Mucosa of rectum (tissue), 2 donors: ENCODE measurements around the gene PSMD1.
A peak's percentile ranks its signal among the peaks of the same experiment; 100 is the strongest.

Source experiments
- H3K27ac ChIP-seq, 2 donors: one replicate each; pipeline ENCODE4 v1.7.0; 2013; ENCODE audit warnings: inconsistent platforms in 2 of 2, low read depth in 2 of 2, low read length in 2 of 2
- H3K27me3 ChIP-seq, 2 donors: one replicate each; pipeline ENCODE4 v1.7.0; 2013; ENCODE audit warnings: low read length in 2 of 2; ENCODE audit not compliant: control insufficient read depth in 2 of 2, insufficient read depth in 2 of 2
- H3K36me3 ChIP-seq, 2 donors: one replicate each; pipeline ENCODE4 v1.7.0; 2013; ENCODE audit warnings: low read length in 2 of 2; ENCODE audit not compliant: control insufficient read depth in 2 of 2, insufficient read depth in 2 of 2
- H3K4me1 ChIP-seq, 2 donors: one replicate each; pipeline ENCODE4 v1.7.0; 2013; ENCODE audit warnings: low read length in 2 of 2, mild to moderate bottlenecking in 1 of 2; ENCODE audit not compliant: control insufficient read depth in 2 of 2, insufficient read depth in 2 of 2
- H3K4me3 ChIP-seq, 2 donors: one replicate each; pipeline ENCODE4 v1.7.0; 2013; ENCODE audit warnings: low read length in 2 of 2
- H3K9ac ChIP-seq, 2 donors: one replicate each; pipeline ENCODE4 v1.7.0; 2013; ENCODE audit warnings: low read length in 2 of 2, low read depth in 1 of 2, mild to moderate bottlenecking in 1 of 2
- H3K9me3 ChIP-seq, 2 donors: one replicate each; pipeline ENCODE4 v1.7.0; 2013; ENCODE audit warnings: low read length in 2 of 2; ENCODE audit not compliant: control insufficient read depth in 2 of 2
- donor health status: healthy.
- donor health status: Normal muscosa, but diverticular disease.

PSMD1 gene

DNA sequence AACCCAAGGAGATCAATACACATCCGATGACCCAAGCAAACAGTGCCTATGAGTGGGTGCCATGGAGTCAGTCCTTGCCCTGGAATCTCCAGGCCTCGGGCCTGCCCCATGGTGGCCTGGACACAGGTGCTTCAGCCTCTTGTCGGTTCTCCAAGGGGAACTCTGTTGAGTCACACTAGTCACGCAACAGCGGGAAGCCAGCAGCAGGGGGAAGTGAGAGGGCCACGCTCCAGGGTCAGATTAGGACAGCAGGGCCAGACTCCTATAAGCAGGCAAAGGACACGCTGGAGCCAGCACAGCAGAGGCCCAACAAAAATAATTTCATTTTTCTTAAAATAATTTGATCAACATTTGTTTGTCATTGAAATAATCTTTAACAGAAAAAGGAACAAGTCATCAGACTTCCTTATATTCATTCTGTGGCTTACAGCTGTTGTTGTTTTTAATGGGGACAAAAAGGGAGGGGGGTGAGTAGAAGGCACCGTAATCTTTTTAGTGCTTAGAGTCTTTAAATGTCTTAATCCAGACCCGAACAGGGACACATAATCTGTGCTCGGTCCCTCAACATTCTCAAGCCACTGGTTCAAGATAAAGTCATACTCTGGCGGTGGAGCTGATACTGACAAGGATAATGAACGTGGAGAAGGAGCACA lies 125.3 kb downstream of the PSMD1 start:
- H3K9ac ChIP-seq: no peak overlapping the region
- H3K36me3 ChIP-seq: no peaks in the 10 kb centered on the region
- peak overlapping the region in 1 of 2 donors; percentile 11 for H3K27ac ChIP-seq
- H3K4me3 ChIP-seq: no peak overlapping the region
- no peaks in the 10 kb centered on the region for H3K4me1 ChIP-seq
- no peaks in the 10 kb centered on the region for H3K9me3 ChIP-seq
- no peaks in the 10 kb centered on the region for H3K27me3 ChIP-seq

DNA sequence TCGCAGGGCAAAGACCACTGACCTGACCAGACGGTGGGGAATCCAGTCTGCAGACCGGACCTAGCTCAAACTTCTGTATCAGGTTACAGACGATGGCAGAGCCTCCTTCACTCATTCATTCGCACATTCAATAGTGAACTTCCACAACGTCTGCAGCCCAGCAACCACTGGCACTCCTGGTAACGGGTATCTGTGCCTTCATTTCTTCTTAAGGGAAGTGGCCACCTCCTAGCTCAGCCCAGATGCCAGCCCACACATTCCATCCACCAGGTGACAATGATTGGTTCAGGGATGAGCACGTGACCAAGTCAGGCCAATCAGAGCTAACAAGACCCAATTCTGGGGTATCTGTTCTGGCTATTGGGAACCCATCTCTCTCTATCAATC lies 125.8 kb downstream of the PSMD1 start:
- no peaks in the 10 kb centered on the region for H3K36me3 ChIP-seq
- H3K9me3 ChIP-seq: no peaks in the 10 kb centered on the region
- no peak overlapping the region for H3K9ac ChIP-seq
- peak overlapping the region in 1 of 2 donors; percentile 11 for H3K27ac ChIP-seq
- H3K4me3 ChIP-seq: no peak overlapping the region
- H3K27me3 ChIP-seq: no peaks in the 10 kb centered on the region
- H3K4me1 ChIP-seq: no peaks in the 10 kb centered on the region

DNA sequence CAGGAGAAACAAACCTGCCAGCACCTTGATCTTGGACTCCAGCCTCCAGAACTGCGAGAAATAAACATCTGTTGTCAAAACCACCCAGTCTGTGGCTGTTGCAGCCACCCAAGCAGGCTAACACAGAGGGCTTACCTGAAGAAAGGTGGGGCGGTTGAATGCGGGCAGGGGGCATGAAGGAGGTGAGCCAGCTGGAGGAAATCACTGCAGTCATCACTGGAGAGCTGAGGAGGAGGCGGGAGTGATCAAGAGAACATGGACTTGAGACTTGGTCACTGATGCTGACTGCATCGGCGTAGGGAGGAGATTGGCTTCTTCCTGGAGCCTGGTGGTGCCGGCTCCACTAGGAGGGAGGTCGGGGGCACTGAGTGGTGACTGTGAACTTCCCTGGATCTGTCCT lies 127.2 kb downstream of the PSMD1 start:
- no peak overlapping the region for H3K27ac ChIP-seq
- no peaks in the 10 kb centered on the region for H3K27me3 ChIP-seq
- H3K4me1 ChIP-seq: no peaks in the 10 kb centered on the region
- no peak overlapping the region for H3K4me3 ChIP-seq
- H3K36me3 ChIP-seq: no peaks in the 10 kb centered on the region
- no peak overlapping the region for H3K9ac ChIP-seq
- no peaks in the 10 kb centered on the region for H3K9me3 ChIP-seq

DNA sequence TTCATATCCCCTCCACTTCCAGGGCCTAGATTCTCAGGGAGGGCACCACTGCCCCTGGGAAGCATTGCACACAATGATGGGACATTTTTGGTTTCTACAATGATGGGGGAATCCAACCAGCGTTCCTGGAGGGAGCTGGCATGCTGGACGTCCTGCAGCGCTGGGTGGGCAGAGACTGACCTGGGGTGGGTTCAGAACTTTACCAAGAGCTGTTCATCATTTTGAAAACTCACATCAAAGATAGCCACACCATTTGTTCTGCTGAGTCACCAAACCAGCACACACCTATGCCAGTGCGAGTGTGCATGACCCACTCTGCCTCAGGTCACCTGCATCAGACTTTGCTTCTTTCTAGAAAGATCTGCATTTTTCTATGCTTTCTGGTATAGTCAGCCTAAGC lies 127.7 kb downstream of the PSMD1 start:
- no peak overlapping the region for H3K27ac ChIP-seq
- no peaks in the 10 kb centered on the region for H3K4me1 ChIP-seq
- H3K36me3 ChIP-seq: no peaks in the 10 kb centered on the region
- no peaks in the 10 kb centered on the region for H3K27me3 ChIP-seq
- H3K9ac ChIP-seq: no peak overlapping the region
- H3K4me3 ChIP-seq: no peak overlapping the region
- H3K9me3 ChIP-seq: no peaks in the 10 kb centered on the region

DNA sequence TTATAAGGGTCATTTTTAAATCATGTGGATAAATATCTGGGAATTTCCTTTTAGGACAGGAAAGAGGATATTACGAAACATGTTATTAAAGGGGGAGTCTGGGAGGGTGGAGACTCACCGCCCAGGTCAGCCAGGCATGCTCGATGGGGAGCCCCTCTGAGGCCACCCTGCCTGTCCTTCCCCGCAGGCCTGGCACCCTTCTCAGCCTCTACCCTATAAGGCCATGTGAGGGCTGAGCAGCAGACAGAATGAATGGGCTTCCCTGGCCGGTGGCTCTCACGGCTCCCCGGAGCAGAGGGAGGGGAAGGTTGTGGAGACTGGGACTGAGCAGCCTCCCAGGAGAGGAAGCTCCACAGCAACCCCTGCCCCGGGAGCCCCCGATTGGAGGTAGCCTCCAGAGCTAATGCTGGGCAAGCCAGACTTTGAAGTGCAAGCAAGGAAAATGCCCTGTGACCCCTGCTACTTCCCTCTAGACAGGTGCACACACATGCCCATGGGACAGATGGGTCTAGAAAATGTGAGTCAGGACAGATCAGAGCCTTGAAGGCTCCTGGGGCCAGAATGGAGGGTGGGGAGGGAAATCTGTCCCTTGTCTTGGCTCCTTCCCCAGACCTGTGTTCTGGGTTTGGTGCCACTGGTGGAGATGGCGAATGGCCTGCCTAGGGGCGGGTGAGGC lies 128.5 kb downstream of the PSMD1 start:
- Histone ChIP-seq H3K4me3 (no peak overlapping the region), H3K27me3 (no peaks in the 10 kb centered on the region), H3K36me3 (no peaks in the 10 kb centered on the region), H3K9ac (no peak overlapping the region), H3K9me3 (no peaks in the 10 kb centered on the region), H3K27ac (no peak overlapping the region), H3K4me1 (no peaks in the 10 kb centered on the region)

DNA sequence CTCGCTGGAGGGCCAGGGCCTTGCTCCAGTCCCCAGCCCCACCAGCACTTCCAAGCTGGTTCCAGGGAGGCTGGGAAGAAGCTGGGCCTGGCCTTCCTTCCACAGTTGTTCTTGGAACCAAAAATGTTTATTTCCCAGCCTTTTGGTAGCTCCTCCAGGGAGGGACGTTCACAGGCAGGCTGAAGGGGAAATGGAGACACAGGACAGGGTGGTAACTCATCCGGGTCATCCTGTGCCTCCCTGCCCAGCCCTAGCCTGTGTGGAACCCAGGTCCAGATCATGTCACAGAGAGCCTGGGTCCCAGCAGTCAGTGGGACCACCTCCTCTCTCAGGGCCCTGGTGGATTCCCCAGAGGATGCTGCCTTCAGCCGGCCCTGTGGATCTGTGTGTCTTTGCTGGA lies 129.2 kb downstream of the PSMD1 start:
- Histone ChIP-seq H3K4me1 (peaks cover 2 to 4% of the 10 kb centered on the region in 2 donors), H3K4me3 (no peak overlapping the region), H3K9ac (no peak overlapping the region), H3K36me3 (no peaks in the 10 kb centered on the region), H3K27ac (no peak overlapping the region), H3K9me3 (no peaks in the 10 kb centered on the region), H3K27me3 (no peaks in the 10 kb centered on the region)

DNA sequence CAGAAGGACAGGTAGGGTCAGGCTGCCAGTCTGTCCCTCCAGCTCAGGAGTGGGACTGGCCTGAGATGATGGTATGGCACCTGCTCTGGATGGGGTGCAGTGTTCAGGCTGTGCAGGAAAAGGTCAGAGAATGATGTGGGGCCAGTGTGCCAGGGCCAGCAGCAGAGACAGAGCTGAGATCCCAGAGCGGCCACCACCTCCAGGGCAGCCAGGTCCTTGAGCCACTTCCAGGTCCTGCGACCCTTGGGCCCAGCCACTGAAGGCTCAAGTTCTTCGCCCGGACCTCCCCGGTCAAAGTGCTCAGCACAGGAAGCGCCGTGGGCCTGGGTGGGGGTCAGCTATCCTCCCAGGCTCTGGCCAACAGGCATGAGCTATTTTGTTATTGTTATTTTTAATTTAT lies 129.7 kb downstream of the PSMD1 start:
- no peak overlapping the region for H3K27ac ChIP-seq

DNA sequence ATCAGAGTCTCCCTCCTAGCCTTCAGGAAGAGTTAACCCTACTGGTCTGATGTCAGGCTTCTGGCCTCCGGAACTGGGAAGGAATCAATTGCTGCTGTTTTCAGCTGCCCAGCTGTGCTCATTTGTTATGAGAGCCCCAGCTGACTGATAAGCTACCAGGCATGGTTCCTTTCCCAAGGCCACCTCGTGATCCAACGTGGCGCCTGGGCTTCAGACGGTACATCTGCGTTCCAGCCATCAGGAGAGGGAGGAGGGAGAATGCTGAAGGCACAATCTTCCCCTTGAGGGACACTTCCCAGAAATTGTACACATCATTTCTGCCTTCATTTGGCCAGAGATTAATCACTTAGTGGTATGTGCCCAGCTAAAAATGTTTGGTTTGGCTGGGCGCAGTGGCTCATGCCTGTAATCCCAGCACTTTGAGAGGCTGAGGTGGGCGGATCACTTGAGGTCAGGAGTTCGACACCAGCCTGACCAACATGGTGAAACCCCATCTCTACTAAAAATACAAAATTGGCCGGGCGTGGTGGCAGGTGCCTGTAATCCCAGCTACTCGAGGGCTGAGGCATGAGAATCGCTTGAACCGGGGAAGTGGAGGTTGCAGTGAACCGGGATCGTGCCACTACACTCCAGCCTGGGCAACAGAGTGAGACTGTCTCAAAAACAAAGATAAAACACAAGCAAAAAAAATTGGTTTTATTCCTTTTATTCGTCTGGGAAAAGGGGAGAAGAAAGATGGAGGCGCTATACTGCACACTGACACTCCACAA lies 131.3 kb downstream of the PSMD1 start:
- Histone ChIP-seq H3K9ac (no peak overlapping the region), H3K4me3 (no peak overlapping the region), H3K27ac (no peak overlapping the region), H3K36me3 (no peaks in the 10 kb centered on the region), H3K9me3 (no peaks in the 10 kb centered on the region), H3K27me3 (no peaks in the 10 kb centered on the region), H3K4me1 (peaks cover 4 to 5% of the 10 kb centered on the region in 2 donors)

More for the DNA sequence above, 129.7 kb downstream of the PSMD1 start:
- H3K36me3 ChIP-seq: no peaks in the 10 kb centered on the region
- H3K9me3 ChIP-seq: no peaks in the 10 kb centered on the region
- H3K9ac ChIP-seq: no peak overlapping the region
- peaks cover 4 to 5% of the 10 kb centered on the region in 2 donors for H3K4me1 ChIP-seq
- H3K27me3 ChIP-seq: no peaks in the 10 kb centered on the region
- H3K4me3 ChIP-seq: no peak overlapping the region

DNA sequence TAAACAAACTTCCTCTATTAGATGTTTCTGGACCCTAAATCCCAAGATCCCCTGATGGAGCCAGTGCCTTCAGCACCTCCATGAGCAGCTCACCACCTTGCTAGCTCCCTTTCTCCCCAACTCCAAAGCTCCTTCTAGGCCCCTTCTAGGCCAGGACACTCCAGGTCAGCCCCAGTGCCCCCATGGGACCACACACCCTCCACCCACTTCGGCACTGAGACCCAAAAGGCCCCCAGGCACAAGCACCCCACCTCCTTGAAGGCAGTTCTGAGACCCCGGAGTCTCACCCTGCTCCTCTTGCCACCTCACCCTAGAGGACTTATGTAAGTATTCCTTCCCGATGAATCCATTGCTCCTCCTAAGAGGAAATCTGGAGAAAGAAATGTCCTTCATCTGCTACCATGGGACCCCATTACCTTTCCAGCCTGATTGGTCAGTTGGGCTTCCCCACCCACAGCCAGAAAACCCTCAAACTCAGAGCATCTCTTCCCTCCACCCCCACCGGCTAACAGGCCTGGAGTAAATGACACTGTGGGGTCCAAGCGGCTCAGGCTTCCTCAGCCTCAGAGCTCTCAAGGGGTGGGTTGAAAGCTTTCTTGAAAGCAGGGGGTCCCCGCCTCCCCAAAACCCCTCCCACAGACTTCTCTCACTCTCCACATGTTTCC lies 132.0 kb downstream of the PSMD1 start:
- Histone ChIP-seq H3K27ac (no peak overlapping the region), H3K27me3 (no peaks in the 10 kb centered on the region), H3K36me3 (no peaks in the 10 kb centered on the region), H3K4me3 (no peak overlapping the region), H3K4me1 (peaks cover 4 to 5% of the 10 kb centered on the region in 2 donors), H3K9ac (no peak overlapping the region), H3K9me3 (no peaks in the 10 kb centered on the region)

DNA sequence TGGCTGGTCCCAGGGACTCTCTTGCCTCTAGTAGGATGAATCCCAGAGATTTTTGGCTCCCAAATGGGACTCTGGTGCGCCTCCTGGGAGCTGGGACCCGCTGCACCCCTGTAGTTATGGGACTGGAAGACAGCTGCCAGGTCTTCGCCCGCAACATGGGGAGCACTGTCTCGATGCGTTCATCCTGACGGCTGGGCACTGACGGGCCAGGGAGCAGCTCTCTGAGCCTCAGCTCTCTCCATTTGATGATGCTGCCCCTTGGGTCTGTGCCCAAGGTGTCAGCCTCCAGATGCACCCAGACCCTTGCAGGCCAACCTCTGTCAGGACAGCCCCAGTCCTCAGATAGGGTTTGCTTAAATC lies 132.5 kb downstream of the PSMD1 start:
- Histone ChIP-seq H3K9me3 (no peaks in the 10 kb centered on the region), H3K4me1 (peaks cover 4 to 5% of the 10 kb centered on the region in 2 donors), H3K27ac (no peak overlapping the region), H3K36me3 (no peaks in the 10 kb centered on the region), H3K27me3 (no peaks in the 10 kb centered on the region), H3K4me3 (no peak overlapping the region), H3K9ac (no peak overlapping the region)
